Posterior vena cava (tissue), 2 donors: Measurements from ENCODE around the gene KAZN. TPM values are rescaled to one million over a fixed set of nuclear protein-coding genes. Genes with fewer than 3 reads are reported as not detected.

Source experiments
- DNase-seq: peaks from one replicate; pipeline ENCODE4 v3.0.0-alpha.2; 2020; ENCODE audit warnings: low spot score
- intact Hi-C, 2 donors: fragments of 100-400 bp; cut with DNase I; formaldehyde crosslinking; loops; one replicate each; pipeline versions ENCODE4 v1.14.1 to v1.14.2; 2022 to 2023
- total RNA-seq, 2 donors: library from RNA; stranded (reverse); fragmentation: NEBNext Ultra II Directional; extraction: Animal tissue kit (Norgen Biotek cat#: 25700); gene quantifications; one replicate each; pipeline ENCODE4 v1.2.1, GENCODE V29; 2021
- donor health status: DM: yes; HTN: yes; CAD: no.
- donor health status: DM: yes; HTN: yes; CAD: no.

The KAZN gene
- total RNA-seq, 2 donors from 2014 or later, result 6.2 to 10.8 TPM

- intact Hi-C loops, result loop anchor here in 1 of 2 donors (10.0 kb wide), 1 partner anchor 776 kb away; no protein-coding TSS in a partner anchor
- DNase-seq, result no peak
These were observed 152.0 kb downstream of the KAZN start for GRCh38 chr1:14750490-14750889.

GRCh38 chr1:14755518-14756252 is 157.2 kb downstream of the KAZN start:
- DNase-seq, result no peak
- intact Hi-C loops, result loop anchor here in 1 of 2 donors (10.0 kb wide), 1 partner anchor 781 kb away; no protein-coding TSS in a partner anchor

DNA sequence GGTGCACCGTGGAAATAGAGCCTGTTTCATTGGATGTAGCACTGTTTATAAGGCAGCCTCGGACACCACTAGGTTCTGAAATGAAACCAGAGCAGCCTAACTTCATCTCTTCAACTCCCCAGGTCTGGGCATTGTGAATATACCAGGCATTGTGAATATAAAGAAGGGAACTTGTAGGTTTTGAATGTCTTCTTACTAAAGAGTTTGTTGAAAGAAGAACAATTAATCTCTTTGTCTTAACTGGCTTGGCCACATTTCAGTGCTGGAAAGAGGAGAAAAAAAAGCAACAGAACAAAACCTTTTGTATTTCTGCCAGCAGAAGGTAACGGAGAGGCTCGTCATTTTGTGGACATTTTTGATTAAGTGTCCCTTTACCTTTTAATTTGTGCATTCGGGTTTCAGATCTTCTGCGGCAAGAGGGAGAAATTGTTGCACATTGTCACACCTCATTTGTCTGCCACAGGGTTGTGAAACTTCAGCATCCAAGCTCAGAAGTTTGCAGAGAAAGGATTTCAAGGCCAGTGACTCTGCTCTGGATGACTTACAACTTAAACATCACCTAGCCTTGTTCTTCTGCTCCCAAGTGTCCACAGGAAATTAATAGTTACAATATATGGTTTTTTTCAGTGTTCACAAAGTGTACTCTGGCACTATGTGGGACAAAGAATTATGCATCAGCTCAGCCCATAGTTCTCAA is 158.3 kb downstream of the KAZN start:
- no peak for DNase-seq
- intact Hi-C loops, result loop anchor here in 1 of 2 donors (10.0 kb wide), 1 partner anchor 782 kb away; no protein-coding TSS in a partner anchor

GRCh38 chr1:14757286-14757625 is 158.8 kb downstream of the KAZN start:
- intact Hi-C loops, result loop anchor here in 1 of 2 donors (10.0 kb wide), 1 partner anchor 782 kb away; no protein-coding TSS in a partner anchor
- no peak for DNase-seq

- intact Hi-C loops, result loop anchor here in 1 of 2 donors (10.0 kb wide), 1 partner anchor 784 kb away; no protein-coding TSS in a partner anchor
- no peak for DNase-seq
These were observed 160.7 kb downstream of the KAZN start for GRCh38 chr1:14759042-14759818.

DNA sequence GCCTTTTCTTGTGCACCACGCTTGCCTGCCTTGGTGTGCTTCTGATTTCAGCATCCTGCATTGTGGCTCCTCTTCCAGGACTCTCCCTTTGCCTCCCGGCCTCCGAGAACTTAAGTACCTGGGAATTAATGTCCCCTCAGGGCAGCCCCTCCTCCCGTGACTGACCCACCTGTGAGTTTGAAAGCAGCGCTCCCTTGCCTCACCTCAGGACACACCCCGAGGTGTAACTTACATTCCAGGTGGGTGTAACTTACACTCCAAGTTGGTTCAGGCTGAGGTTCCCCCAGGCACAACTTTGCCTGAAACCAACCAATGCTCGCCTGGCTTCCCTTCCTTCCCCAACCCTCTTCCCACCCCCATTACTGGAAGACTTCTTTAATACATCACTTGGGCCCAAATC is 161.4 kb downstream of the KAZN start:
- intact Hi-C loops, result loop anchor here in 1 of 2 donors (10.0 kb wide), 1 partner anchor 785 kb away; no protein-coding TSS in a partner anchor
- DNase-seq, result no peak

GRCh38 chr1:14760780-14761179 is 162.3 kb downstream of the KAZN start:
- intact Hi-C loops, result no loop called here
- no peak for DNase-seq

DNA sequence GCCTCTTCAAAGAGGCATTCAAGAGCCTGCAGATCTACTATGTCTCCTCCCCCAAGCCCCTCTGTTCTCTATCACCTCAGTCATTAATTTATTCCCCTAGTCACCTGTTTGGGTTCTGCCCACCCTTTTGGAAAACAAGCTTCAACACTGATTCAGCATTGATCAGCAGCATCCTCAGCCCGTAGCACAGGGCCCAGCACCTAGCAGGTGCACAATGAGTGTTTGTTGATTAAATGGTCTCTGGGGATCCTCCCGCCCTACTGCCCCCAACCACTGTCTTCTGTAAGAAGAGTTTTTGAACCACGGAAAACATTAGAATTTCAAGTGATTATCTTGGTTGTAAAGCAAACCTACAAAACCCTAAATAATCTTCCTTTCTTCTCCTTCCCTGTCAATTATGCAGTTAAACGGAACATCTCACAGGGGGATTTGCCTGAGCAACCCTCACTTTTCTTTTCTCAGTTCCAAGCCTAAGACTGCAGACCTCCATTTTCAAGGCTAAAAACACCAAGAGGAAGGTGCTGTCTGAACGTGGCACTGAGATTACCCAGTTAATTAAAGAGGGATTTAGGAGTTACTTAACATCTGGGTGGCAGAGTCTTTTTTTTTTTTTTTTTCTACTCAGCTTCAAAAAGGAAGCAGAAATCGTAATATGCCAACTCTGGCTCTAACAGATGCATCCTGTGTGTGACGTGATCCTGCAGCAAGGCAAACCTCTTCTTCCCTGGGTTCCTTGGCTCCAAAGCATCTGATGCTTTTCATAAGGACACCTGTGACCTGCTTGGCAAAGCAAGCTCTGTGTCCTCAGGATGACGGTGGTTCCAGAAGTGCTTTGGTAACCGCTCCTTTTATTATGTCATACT is 163.0 kb downstream of the KAZN start:
- intact Hi-C loops, result no loop called here
- no peak for DNase-seq

- intact Hi-C loops, result no loop called here
- DNase-seq, result no peak
These were observed 165.5 kb downstream of the KAZN start for GRCh38 chr1:14763977-14764376.

DNA sequence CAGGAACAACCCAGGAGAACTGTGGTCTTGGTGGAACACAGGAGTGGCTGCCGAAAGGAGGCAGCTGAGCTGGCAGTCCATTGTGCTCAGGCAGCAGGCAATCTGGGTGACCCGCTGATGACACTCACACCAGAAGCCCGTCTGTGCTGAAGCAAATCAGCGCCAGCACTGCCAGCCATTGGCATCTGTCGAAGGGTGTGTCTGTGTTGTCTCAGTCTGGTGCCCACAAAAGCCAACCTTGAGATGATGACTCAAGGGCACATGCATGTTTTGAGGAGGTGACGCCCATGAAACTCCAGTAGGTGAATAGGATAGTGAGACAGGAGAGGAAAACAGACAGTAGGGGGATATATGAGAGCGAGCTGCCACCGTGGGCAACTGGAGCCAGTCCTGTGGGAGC is 167.3 kb downstream of the KAZN start:
- DNase-seq, result no peak
- intact Hi-C loops, result no loop called here

DNA sequence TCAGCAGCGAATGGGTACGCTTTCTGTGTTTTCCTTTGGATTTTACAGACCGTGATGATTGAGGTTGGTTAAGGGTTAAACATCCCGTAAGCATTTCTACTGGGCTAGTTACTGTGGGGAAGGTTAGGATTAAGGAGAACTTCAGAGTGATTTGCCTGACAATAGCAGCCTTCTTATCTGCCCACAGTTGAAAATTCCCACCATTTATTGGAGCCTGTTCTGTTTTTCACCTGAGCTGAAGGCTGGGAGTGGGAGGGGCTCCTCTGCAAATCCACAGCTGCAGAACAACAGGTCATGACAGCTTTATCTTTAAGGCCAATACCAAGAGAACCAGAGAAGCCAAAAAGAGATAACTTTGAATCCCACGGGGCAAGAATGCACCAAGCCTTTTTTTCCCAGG is 168.6 kb downstream of the KAZN start:
- intact Hi-C loops, result no loop called here
- no peak for DNase-seq

GRCh38 chr1:14768582-14769304 is 170.3 kb downstream of the KAZN start:
- intact Hi-C loops, result no loop called here
- DNase-seq, result no peak

GRCh38 chr1:14769486-14770274 is 171.2 kb downstream of the KAZN start:
- DNase-seq, result no peak
- intact Hi-C loops, result no loop called here

GRCh38 chr1:14773396-14774025 is 175.0 kb downstream of the KAZN start:
- intact Hi-C loops, result no loop called here
- no peak for DNase-seq

GRCh38 chr1:14774225-14774624 is 175.7 kb downstream of the KAZN start:
- intact Hi-C loops, result no loop called here
- DNase-seq, result no peak

DNA sequence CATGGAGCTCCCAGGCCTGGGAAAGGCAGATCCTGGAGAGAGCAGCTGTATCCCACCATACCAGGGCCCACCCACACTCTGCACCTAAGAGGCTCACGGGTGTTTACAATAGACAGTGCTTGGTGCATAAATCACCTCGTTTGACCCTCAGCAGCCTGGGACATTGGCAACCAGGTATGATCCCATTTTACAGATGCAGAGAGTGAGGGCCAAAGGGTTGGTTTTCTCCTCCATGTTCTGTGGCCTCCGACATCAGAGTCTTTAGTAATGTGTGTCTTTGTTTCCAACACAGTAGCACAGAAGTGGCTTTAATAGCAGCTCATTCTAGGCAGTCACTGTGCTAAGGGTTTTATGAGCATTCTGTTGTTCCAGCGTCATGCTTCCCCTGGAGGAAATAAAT is 176.5 kb downstream of the KAZN start:
- intact Hi-C loops, result no loop called here
- no peak for DNase-seq

GRCh38 chr1:14775434-14775833 is 176.9 kb downstream of the KAZN start:
- intact Hi-C loops, result no loop called here
- no peak for DNase-seq
